HEK293T (cell line): ENCODE data around the gene NR1H3.

Source experiments
- ARNT ChIP-seq: fragments of 450-650 bp; IDR thresholded peaks from 2 replicates; pipeline ENCODE4 v1.6.1; 2017; ENCODE audit warnings: mild to moderate bottlenecking
- BHLHE40 ChIP-seq: fragments of 450-650 bp; IDR thresholded peaks from 2 replicates; pipeline ENCODE4 v1.6.1; 2016; ENCODE audit warnings: mild to moderate bottlenecking, moderate library complexity, borderline replicate concordance
- FOXA1 ChIP-seq: fragments of 450-650 bp; IDR thresholded peaks from 2 replicates; pipeline ENCODE4 v1.6.1; 2016; ENCODE audit warnings: mild to moderate bottlenecking
- FOXK2 ChIP-seq: fragments of 450-650 bp; IDR thresholded peaks from 2 replicates; pipeline ENCODE4 v1.6.1; 2016; ENCODE audit warnings: mild to moderate bottlenecking
- FOXM1 ChIP-seq: fragments of 450-650 bp; IDR thresholded peaks from 2 replicates; pipeline ENCODE4 v1.6.1; 2017; ENCODE audit warnings: mild to moderate bottlenecking, borderline replicate concordance
- HDGF ChIP-seq: fragments of 450-650 bp; IDR thresholded peaks from 2 replicates; pipeline ENCODE4 v1.6.1; 2017; ENCODE audit warnings: antibody characterized with exemption, borderline replicate concordance
- LEF1 ChIP-seq: fragments of 450-650 bp; IDR thresholded peaks from 2 replicates; pipeline ENCODE4 v1.6.1; 2017; ENCODE audit warnings: mild to moderate bottlenecking, borderline replicate concordance
- NFRKB ChIP-seq: fragments of 450-650 bp; IDR thresholded peaks from 2 replicates; pipeline ENCODE4 v1.6.1; 2016; ENCODE audit warnings: mild to moderate bottlenecking, moderate library complexity
- SP1 ChIP-seq: fragments of 450-650 bp; IDR thresholded peaks from 2 replicates; pipeline ENCODE4 v1.6.1; 2017
- SUZ12 ChIP-seq: fragments of 450-650 bp; IDR thresholded peaks from 2 replicates; pipeline ENCODE4 v1.6.1; 2016; ENCODE audit warnings: mild to moderate bottlenecking
- TARDBP ChIP-seq: fragments of 450-650 bp; IDR thresholded peaks from 2 replicates; pipeline ENCODE4 v1.6.1; 2016
- ZNF384 ChIP-seq: fragments of 450-650 bp; IDR thresholded peaks from 2 replicates; pipeline ENCODE4 v1.6.1; 2016

- no peak for TF ChIP-seq HDGF
- no peak for TF ChIP-seq ZNF384
- TF ChIP-seq BHLHE40 = no peak
- TF ChIP-seq LEF1 = no peak
- no peak for TF ChIP-seq SUZ12
- TF ChIP-seq FOXM1 = no peak
- no peak for TF ChIP-seq FOXK2
- no peak for TF ChIP-seq FOXA1
- TF ChIP-seq NFRKB = no peak
- no peak for TF ChIP-seq ARNT
- no peak for TF ChIP-seq SP1
- TF ChIP-seq TARDBP = no peak
Measured at GRCh38 chr11:47274495-47275235, 16.9 kb downstream of the NR1H3 start.
